ENCODE results near the gene RHOA. TPM values are rescaled to one million over a fixed set of nuclear protein-coding genes. Genes with fewer than 3 reads are reported as not detected.
"Not testable (repeated sequence)": the region's sequence is repeated elsewhere in the genome, so short reads cannot be mapped to it uniquely, and the experiment has no call there.

The RHOA gene
- total and polyA plus RNA-seq, 4 donors = 144 to 169 (median 160) TPM

DNA sequence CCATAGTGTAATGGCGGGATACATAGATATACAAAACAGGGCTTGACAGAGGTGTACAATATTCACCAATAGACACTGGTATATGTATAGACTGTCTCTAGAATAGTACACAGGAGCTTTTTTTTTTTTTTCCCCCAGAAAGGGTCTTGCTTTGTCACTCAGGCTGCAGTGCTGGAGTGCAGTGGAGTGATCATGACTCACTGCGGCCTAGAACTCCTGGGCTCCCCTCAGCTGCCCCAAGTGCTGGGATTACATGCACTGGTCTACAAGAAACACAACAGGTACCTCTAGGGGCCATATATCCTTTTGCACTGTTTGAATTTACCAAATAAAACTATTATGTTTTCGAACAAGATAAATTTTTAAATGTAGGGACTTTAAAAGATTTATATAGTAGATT, 12.3 kb downstream of the RHOA start:
- peaks cover 1 to 13% (median 3%) of the 10 kb centered on the region in 4 donors for H3K36me3 ChIP-seq (ENCODE audit: control insufficient read depth in 4 of 4, insufficient read depth in 3 of 4, low read depth in 1 of 4, low read length in 3 of 4)
- no peak overlapping the region for H3K27ac ChIP-seq (ENCODE audit: low read depth in 1 of 2, low read length in 2 of 2)
- no peaks in the 10 kb centered on the region for H3K27me3 ChIP-seq (ENCODE audit: control insufficient read depth in 4 of 4, insufficient read depth in 4 of 4, low read length in 3 of 4)
- TF ChIP-seq MAX (IDR thresholded peaks at IDR 0.05) (no peak), JUND (IDR thresholded peaks at IDR 0.05) (no peak), RAD21 (IDR thresholded peaks at IDR 0.05) (no peak), RXRA (IDR thresholded peaks at IDR 0.05) (no peak), GABPA (IDR thresholded peaks at IDR 0.05 in 1 of 2, conservative IDR thresholded peaks at IDR 0.05 in 1 of 2) (no peak), SP1 (IDR thresholded peaks at IDR 0.05) (no peak), FOXA2 (IDR thresholded peaks at IDR 0.05) (no peak), HNF4A (conservative IDR thresholded peaks at IDR 0.05) (no peak)
- H3K4me3 ChIP-seq (ENCODE audit: low read depth in 1 of 3, low read length in 3 of 3) = no peak overlapping the region
- no peaks in the 10 kb centered on the region for H3K9me3 ChIP-seq (ENCODE audit: control insufficient read depth in 4 of 4, low read length in 3 of 4)
- no peak overlapping the region for H3K9ac ChIP-seq (ENCODE audit: low read depth in 1 of 2, low read length in 2 of 2)
- 97% methylated on average over 3 of the region's 3 CpGs for WGBS
- no peak for DNase-seq (ENCODE audit: low spot score)
- H3K4me1 ChIP-seq (ENCODE audit: control insufficient read depth in 4 of 4, insufficient read depth in 4 of 4, low read length in 3 of 4) = peaks cover 0 to 3% (median 3%) of the 10 kb centered on the region in 4 donors

GRCh38 chr3:49397470-49397869, 14.3 kb downstream of the RHOA start:
- TF ChIP-seq SP1 (IDR thresholded peaks at IDR 0.05) = peak; percentile 8
- no peak for TF ChIP-seq REST (IDR thresholded peaks at IDR 0.05)
- Histone ChIP-seq H3K4me3 (ENCODE audit: low read depth in 1 of 3, low read length in 3 of 3) (no peak overlapping the region), H3K36me3 (ENCODE audit: control insufficient read depth in 4 of 4, insufficient read depth in 3 of 4, low read depth in 1 of 4, low read length in 3 of 4) (peaks cover 1 to 13% (median 3%) of the 10 kb centered on the region in 4 donors), H3K4me1 (ENCODE audit: control insufficient read depth in 4 of 4, insufficient read depth in 4 of 4, low read length in 3 of 4) (peaks cover 0 to 3% (median 3%) of the 10 kb centered on the region in 4 donors), H3K9me3 (ENCODE audit: control insufficient read depth in 4 of 4, low read length in 3 of 4) (no peaks in the 10 kb centered on the region), H3K27me3 (ENCODE audit: control insufficient read depth in 4 of 4, insufficient read depth in 4 of 4, low read length in 3 of 4) (no peaks in the 10 kb centered on the region), H3K9ac (ENCODE audit: low read depth in 1 of 2, low read length in 2 of 2) (no peak overlapping the region), H3K27ac (ENCODE audit: low read depth in 1 of 2, low read length in 2 of 2) (no peak overlapping the region)
- DNase-seq (ENCODE audit: low spot score) = no peak
- WGBS = 78% methylated on average over 4 of the region's 4 CpGs

GRCh38 chr3:49391310-49391709, 20.5 kb downstream of the RHOA start:
- not testable (repeated sequence) for H3K36me3 ChIP-seq (ENCODE audit: control insufficient read depth in 4 of 4, insufficient read depth in 3 of 4, low read depth in 1 of 4, low read length in 3 of 4); DNase-seq (ENCODE audit: low spot score); H3K9me3 ChIP-seq (ENCODE audit: control insufficient read depth in 4 of 4, low read length in 3 of 4); H3K4me3 ChIP-seq (ENCODE audit: low read depth in 1 of 3, low read length in 3 of 3); H3K9ac ChIP-seq (ENCODE audit: low read depth in 1 of 2, low read length in 2 of 2); H3K27ac ChIP-seq (ENCODE audit: low read depth in 1 of 2, low read length in 2 of 2); H3K27me3 ChIP-seq (ENCODE audit: control insufficient read depth in 4 of 4, insufficient read depth in 4 of 4, low read length in 3 of 4); H3K4me1 ChIP-seq (ENCODE audit: control insufficient read depth in 4 of 4, insufficient read depth in 4 of 4, low read length in 3 of 4)
- 95% methylated on average over 10 of the region's 10 CpGs for WGBS

GRCh38 chr3:49389297-49389696, 22.5 kb downstream of the RHOA start:
- no peak for DNase-seq (ENCODE audit: low spot score)
- 97% methylated on average over 6 of the region's 6 CpGs for WGBS
- H3K36me3 ChIP-seq (ENCODE audit: control insufficient read depth in 4 of 4, insufficient read depth in 3 of 4, low read depth in 1 of 4, low read length in 3 of 4) = peaks cover 0 to 1% (median under 1%) of the 10 kb centered on the region in 4 donors
- no peak overlapping the region for H3K9ac ChIP-seq (ENCODE audit: low read depth in 1 of 2, low read length in 2 of 2)
- TF ChIP-seq YY1 (IDR thresholded peaks at IDR 0.05) (no peak), MAX (IDR thresholded peaks at IDR 0.05) (no peak), NR2F2 (IDR thresholded peaks at IDR 0.05) (no peak), RAD21 (IDR thresholded peaks at IDR 0.05) (no peak), HNF4A (conservative IDR thresholded peaks at IDR 0.05) (no peak), FOXA1 (IDR thresholded peaks at IDR 0.05) (no peak), REST (IDR thresholded peaks at IDR 0.05) (no peak), RXRA (IDR thresholded peaks at IDR 0.05) (no peak), TAF1 (conservative IDR thresholded peaks at IDR 0.05) (no peak), HNF4G (IDR thresholded peaks at IDR 0.05) (no peak), JUND (IDR thresholded peaks at IDR 0.05) (no peak), FOXA2 (IDR thresholded peaks at IDR 0.05) (no peak)
- TF ChIP-seq, protein P1, sequence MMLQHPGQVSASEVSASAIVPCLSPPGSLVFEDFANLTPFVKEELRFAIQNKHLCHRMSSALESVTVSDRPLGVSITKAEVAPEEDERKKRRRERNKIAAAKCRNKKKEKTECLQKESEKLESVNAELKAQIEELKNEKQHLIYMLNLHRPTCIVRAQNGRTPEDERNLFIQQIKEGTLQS (IDR thresholded peaks at IDR 0.05) = no peak
- no peak overlapping the region for H3K4me3 ChIP-seq (ENCODE audit: low read depth in 1 of 3, low read length in 3 of 3)
- H3K9me3 ChIP-seq (ENCODE audit: control insufficient read depth in 4 of 4, low read length in 3 of 4) = no peaks in the 10 kb centered on the region
- H3K4me1 ChIP-seq (ENCODE audit: control insufficient read depth in 4 of 4, insufficient read depth in 4 of 4, low read length in 3 of 4) = peaks cover 0 to 9% (median 1%) of the 10 kb centered on the region in 4 donors
- no peaks in the 10 kb centered on the region for H3K27me3 ChIP-seq (ENCODE audit: control insufficient read depth in 4 of 4, insufficient read depth in 4 of 4, low read length in 3 of 4)
- no peak overlapping the region for H3K27ac ChIP-seq (ENCODE audit: low read depth in 1 of 2, low read length in 2 of 2)
